SK-N-SH (cell line): Measurements from ENCODE around the gene RNASEH2B. TPM values are rescaled to one million over a fixed set of nuclear protein-coding genes. Genes with fewer than 3 reads are reported as not detected.

ENCODE experiments used
- CTCF ChIA-PET: fragments of 300-600, 350-600 bp; formaldehyde crosslinking; extraction: SDS; loops from one replicate; lab custom pipeline; 2021; lab: Yijun Ruan, JAX
- POLR2A ChIA-PET: fragments of 350-600 bp; sonication (Branson Sonifier 250); formaldehyde crosslinking; extraction: SDS; loops from one replicate; lab custom pipeline; 2020; ENCODE audit warnings: antibody characterized with exemption, inconsistent platforms; lab: Yijun Ruan, JAX
- DNase-seq: peaks from one replicate; pipeline ENCODE4 v3.0.0; 2012
- H2AFZ ChIP-seq: fragments of 200-600 bp; sonication (generic); 2 replicates; pipeline ENCODE4 v1.8.1; 2016; ENCODE audit warnings: antibody characterized with exemption, mild to moderate bottlenecking, low read depth
- H3F3A ChIP-seq: fragments of 200-600 bp; sonication (generic); replicated peaks from 2 replicates; pipeline ENCODE3; 2016; ENCODE audit warnings: antibody characterized with exemption, mild to moderate bottlenecking; ENCODE audit not compliant: insufficient read depth
- H3K27ac ChIP-seq, 2 experiments: fragments of 200-500 bp in 1 of 2; fragments of 200-600 bp in 1 of 2; sonication (Bioruptor generic) in 1 of 2; sonication (generic), shearing (Covaris generic) in 1 of 2; 2 replicates each; pipeline versions ENCODE4 v1.5.1 to v1.6.1; 2014 to 2016; ENCODE audit warnings: low read depth in 2 of 2, inconsistent platforms in 1 of 2, low read length in 1 of 2, mild to moderate bottlenecking in 1 of 2, mixed read lengths in 1 of 2
- H3K27me3 ChIP-seq: fragments of 200-600 bp; sonication (generic), shearing (Covaris generic); 2 replicates; pipeline ENCODE4 v1.6.1; 2016; ENCODE audit warnings: mixed run types; ENCODE audit not compliant: insufficient read depth
- H3K36me3 ChIP-seq, 2 experiments: fragments of 200-500 bp in 1 of 2; fragments of 200-600 bp in 1 of 2; sonication (Bioruptor generic) in 1 of 2; sonication (generic) in 1 of 2; replicated peaks in 1 of 2; 2 replicates each; pipeline versions ENCODE3 to v1.5.1; 2014 to 2016; ENCODE audit warnings: low read length in 1 of 2, mild to moderate bottlenecking in 1 of 2; ENCODE audit not compliant: insufficient read depth in 2 of 2, control insufficient read depth in 1 of 2
- H3K4me1 ChIP-seq, 2 experiments: fragments of 200-500 bp in 1 of 2; fragments of 200-600 bp in 1 of 2; sonication (Bioruptor generic) in 1 of 2; sonication (generic), shearing (Covaris generic) in 1 of 2; 2 replicates each; pipeline versions ENCODE4 v1.5.1 to v1.6.1; 2014 to 2016; ENCODE audit warnings: low read depth in 1 of 2, low read length in 1 of 2, mixed run types in 1 of 2; ENCODE audit not compliant: insufficient read depth in 2 of 2, control insufficient read depth in 1 of 2
- H3K4me2 ChIP-seq: fragments of 200-600 bp; sonication (generic), shearing (Covaris generic); 2 replicates; pipeline ENCODE4 v1.6.1; 2017; ENCODE audit warnings: mixed run types
- H3K4me3 ChIP-seq, 2 experiments: fragments of 200-500 bp in 1 of 2; fragments of 200-600 bp in 1 of 2; sonication (Bioruptor generic) in 1 of 2; sonication (generic), shearing (Covaris generic) in 1 of 2; 2 replicates each; pipeline versions ENCODE4 v1.5.1 to v1.8.1; 2014 to 2016; ENCODE audit warnings: low read depth in 2 of 2, inconsistent platforms in 1 of 2, low read length in 1 of 2, mild to moderate bottlenecking in 1 of 2, mixed read lengths in 1 of 2, moderate library complexity in 1 of 2
- H3K79me2 ChIP-seq: fragments of 200-600 bp; sonication (generic); 2 replicates; pipeline ENCODE4 v1.8.1; 2017; ENCODE audit warnings: mild to moderate bottlenecking; ENCODE audit not compliant: insufficient read depth
- H3K9ac ChIP-seq: fragments of 200-600 bp; sonication (generic); 2 replicates; pipeline ENCODE4 v1.6.1; 2017; ENCODE audit warnings: mixed run types
- H3K9me2 ChIP-seq: fragments of 200-600 bp; sonication (generic); 2 replicates; pipeline ENCODE4 v1.6.1; 2017; ENCODE audit warnings: mixed run types
- H3K9me3 ChIP-seq: fragments of 200-600 bp; sonication (generic); 2 replicates; pipeline ENCODE4 v1.6.1; 2017; ENCODE audit warnings: mixed run types, mild to moderate bottlenecking, moderate library complexity
- H4K20me1 ChIP-seq: fragments of 200-600 bp; sonication (generic); 2 replicates; pipeline ENCODE4 v1.6.1; 2017; ENCODE audit warnings: mild to moderate bottlenecking, mixed run types; ENCODE audit not compliant: insufficient read depth
- ELF1 ChIP-seq: IDR thresholded peaks from 2 replicates; pipeline ENCODE4 v1.4.0; 2012
- EP300 ChIP-seq, 2 experiments: IDR thresholded peaks; 2 replicates each; pipeline versions ENCODE4 v1.4.0 to v1.6.1; 2012; ENCODE audit warnings: borderline replicate concordance in 1 of 2, low read depth in 1 of 2, low read length in 1 of 2
- GATA2 ChIP-seq: sonication (generic); formaldehyde crosslinking; IDR thresholded peaks from 2 replicates; pipeline ENCODE4 v1.5.0; 2020; ENCODE audit warnings: mild to moderate bottlenecking, missing genetic modification reagents
- JUND ChIP-seq: IDR thresholded peaks from 2 replicates; pipeline ENCODE4 v1.4.0; 2012
- MAX ChIP-seq: IDR thresholded peaks from 2 replicates; pipeline ENCODE4 v1.4.0; 2012; ENCODE audit warnings: low read depth
- MEF2A ChIP-seq: IDR thresholded peaks from 2 replicates; pipeline ENCODE4 v1.4.0; 2012; ENCODE audit warnings: low read depth, borderline replicate concordance
- MXI1 ChIP-seq: IDR thresholded peaks from 2 replicates; pipeline ENCODE4 v1.6.1; 2012; ENCODE audit warnings: mild to moderate bottlenecking, low read depth, low read length, improper control_type of control experiment
- NFIC ChIP-seq: IDR thresholded peaks from 2 replicates; pipeline ENCODE4 v1.4.0; 2012; ENCODE audit warnings: borderline replicate concordance
- RAD21 ChIP-seq: IDR thresholded peaks from 2 replicates; pipeline ENCODE4 v1.6.1; 2012; ENCODE audit warnings: mild to moderate bottlenecking, low read length
- RCOR1 ChIP-seq: fragments of 150-350 bp; IDR thresholded peaks from 2 replicates; pipeline ENCODE4 v1.6.1; 2017; ENCODE audit warnings: antibody characterized with exemption, low read length
- YY1 ChIP-seq: IDR thresholded peaks from 2 replicates; pipeline ENCODE4 v1.4.0; 2012; ENCODE audit warnings: low read depth, mild to moderate bottlenecking
- WGBS: methylation state at CpG from one replicate; pipeline ENCODE4 v1.1.6; 2017; ENCODE audit warnings: low lambda C conversion rate; 5-methylcytosine and 5-hydroxymethylcytosine counted together
- polyA plus RNA-seq, 3 experiments: library from polyadenylated mRNA; depleted of rRNA; stranded (reverse); fragments of >200 nt; gene quantifications; 2 replicates each; pipeline ENCODE4 v1.2.3, GENCODE V29; 2012
- TF ChIP-seq, protein P1 (sequence below): IDR thresholded peaks from 2 replicates; pipeline ENCODE4 v1.4.0; 2012; ENCODE audit warnings: low read depth, borderline replicate concordance
- TF ChIP-seq, protein P2 (sequence below): fragments of 150-350 bp; IDR thresholded peaks from 2 replicates; pipeline ENCODE4 v1.6.1; 2016; ENCODE audit warnings: mild to moderate bottlenecking, low read depth, low read length
- TF ChIP-seq, protein P3 (sequence below): IDR thresholded peaks from 2 replicates; pipeline ENCODE4 v1.6.1; 2012; ENCODE audit warnings: mild to moderate bottlenecking, low read depth, low read length, moderate library complexity
- TF ChIP-seq, protein P4 (sequence below): fragments of 150-350 bp; IDR thresholded peaks from 2 replicates; pipeline ENCODE4 v1.6.1; 2017; ENCODE audit warnings: antibody characterized with exemption, low read length, low read depth, borderline replicate concordance

Gene RNASEH2B
- polyA plus RNA-seq, 1 of the 3 experiments (the other 2 are of a cell fraction): 13.0 TPM

GRCh38 chr13:50866817-50867636 lies 42.6 kb upstream of the RNASEH2B start:
- ChIA-PET CTCF (interaction anchor here (0.6 kb wide), 2 partner anchors 10 to 631 kb away, joined by 3 read pairs; no protein-coding TSS in a partner anchor), POLR2A (no interaction called here)
- H3K4me2 ChIP-seq: no peak overlapping the region
- no peak for DNase-seq
- H3K27ac ChIP-seq: no peak overlapping the region
- H3K79me2 ChIP-seq: no peaks in the 10 kb centered on the region
- no peak overlapping the region for H3K9ac ChIP-seq
- H3K27me3 ChIP-seq: no peaks in the 10 kb centered on the region
- H4K20me1 ChIP-seq: no peaks in the 10 kb centered on the region
- H3K4me1 ChIP-seq: peaks cover 0 to 5% of the 10 kb centered on the region in 2 experiments; a peak in 1 of 4 replicates
- H2AFZ ChIP-seq: no peak overlapping the region
- no peaks in the 10 kb centered on the region for H3K9me3 ChIP-seq
- H3F3A ChIP-seq: no peaks in the 10 kb centered on the region
- TF ChIP-seq, protein P1, sequence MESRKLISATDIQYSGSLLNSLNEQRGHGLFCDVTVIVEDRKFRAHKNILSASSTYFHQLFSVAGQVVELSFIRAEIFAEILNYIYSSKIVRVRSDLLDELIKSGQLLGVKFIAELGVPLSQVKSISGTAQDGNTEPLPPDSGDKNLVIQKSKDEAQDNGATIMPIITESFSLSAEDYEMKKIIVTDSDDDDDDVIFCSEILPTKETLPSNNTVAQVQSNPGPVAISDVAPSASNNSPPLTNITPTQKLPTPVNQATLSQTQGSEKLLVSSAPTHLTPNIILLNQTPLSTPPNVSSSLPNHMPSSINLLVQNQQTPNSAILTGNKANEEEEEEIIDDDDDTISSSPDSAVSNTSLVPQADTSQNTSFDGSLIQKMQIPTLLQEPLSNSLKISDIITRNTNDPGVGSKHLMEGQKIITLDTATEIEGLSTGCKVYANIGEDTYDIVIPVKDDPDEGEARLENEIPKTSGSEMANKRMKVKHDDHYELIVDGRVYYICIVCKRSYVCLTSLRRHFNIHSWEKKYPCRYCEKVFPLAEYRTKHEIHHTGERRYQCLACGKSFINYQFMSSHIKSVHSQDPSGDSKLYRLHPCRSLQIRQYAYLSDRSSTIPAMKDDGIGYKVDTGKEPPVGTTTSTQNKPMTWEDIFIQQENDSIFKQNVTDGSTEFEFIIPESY: no peak
- TF ChIP-seq ELF1: no peak
- no peak for TF ChIP-seq GATA2
- TF ChIP-seq RAD21: no peak
- TF ChIP-seq MEF2A: no peak
- TF ChIP-seq MAX: no peak
- TF ChIP-seq NFIC: no peak
- TF ChIP-seq JUND: no peak
- TF ChIP-seq, protein P2, sequence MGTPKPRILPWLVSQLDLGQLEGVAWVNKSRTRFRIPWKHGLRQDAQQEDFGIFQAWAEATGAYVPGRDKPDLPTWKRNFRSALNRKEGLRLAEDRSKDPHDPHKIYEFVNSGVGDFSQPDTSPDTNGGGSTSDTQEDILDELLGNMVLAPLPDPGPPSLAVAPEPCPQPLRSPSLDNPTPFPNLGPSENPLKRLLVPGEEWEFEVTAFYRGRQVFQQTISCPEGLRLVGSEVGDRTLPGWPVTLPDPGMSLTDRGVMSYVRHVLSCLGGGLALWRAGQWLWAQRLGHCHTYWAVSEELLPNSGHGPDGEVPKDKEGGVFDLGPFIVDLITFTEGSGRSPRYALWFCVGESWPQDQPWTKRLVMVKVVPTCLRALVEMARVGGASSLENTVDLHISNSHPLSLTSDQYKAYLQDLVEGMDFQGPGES: no peak
- TF ChIP-seq, protein P3, sequence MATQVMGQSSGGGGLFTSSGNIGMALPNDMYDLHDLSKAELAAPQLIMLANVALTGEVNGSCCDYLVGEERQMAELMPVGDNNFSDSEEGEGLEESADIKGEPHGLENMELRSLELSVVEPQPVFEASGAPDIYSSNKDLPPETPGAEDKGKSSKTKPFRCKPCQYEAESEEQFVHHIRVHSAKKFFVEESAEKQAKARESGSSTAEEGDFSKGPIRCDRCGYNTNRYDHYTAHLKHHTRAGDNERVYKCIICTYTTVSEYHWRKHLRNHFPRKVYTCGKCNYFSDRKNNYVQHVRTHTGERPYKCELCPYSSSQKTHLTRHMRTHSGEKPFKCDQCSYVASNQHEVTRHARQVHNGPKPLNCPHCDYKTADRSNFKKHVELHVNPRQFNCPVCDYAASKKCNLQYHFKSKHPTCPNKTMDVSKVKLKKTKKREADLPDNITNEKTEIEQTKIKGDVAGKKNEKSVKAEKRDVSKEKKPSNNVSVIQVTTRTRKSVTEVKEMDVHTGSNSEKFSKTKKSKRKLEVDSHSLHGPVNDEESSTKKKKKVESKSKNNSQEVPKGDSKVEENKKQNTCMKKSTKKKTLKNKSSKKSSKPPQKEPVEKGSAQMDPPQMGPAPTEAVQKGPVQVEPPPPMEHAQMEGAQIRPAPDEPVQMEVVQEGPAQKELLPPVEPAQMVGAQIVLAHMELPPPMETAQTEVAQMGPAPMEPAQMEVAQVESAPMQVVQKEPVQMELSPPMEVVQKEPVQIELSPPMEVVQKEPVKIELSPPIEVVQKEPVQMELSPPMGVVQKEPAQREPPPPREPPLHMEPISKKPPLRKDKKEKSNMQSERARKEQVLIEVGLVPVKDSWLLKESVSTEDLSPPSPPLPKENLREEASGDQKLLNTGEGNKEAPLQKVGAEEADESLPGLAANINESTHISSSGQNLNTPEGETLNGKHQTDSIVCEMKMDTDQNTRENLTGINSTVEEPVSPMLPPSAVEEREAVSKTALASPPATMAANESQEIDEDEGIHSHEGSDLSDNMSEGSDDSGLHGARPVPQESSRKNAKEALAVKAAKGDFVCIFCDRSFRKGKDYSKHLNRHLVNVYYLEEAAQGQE: no peak
- TF ChIP-seq YY1: no peak
- no peak for TF ChIP-seq RCOR1
- TF ChIP-seq EP300 (IDR thresholded peaks at IDR 0.05; ENCODE audit: borderline replicate concordance in 1 of 2, low read depth in 1 of 2, low read length in 1 of 2): no peak
- TF ChIP-seq, protein P4, sequence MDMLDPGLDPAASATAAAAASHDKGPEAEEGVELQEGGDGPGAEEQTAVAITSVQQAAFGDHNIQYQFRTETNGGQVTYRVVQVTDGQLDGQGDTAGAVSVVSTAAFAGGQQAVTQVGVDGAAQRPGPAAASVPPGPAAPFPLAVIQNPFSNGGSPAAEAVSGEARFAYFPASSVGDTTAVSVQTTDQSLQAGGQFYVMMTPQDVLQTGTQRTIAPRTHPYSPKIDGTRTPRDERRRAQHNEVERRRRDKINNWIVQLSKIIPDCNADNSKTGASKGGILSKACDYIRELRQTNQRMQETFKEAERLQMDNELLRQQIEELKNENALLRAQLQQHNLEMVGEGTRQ: no peak
- no peak for TF ChIP-seq MXI1
- 55% methylated on average over 2 of the region's 2 CpGs for WGBS
- no peaks in the 10 kb centered on the region for H3K9me2 ChIP-seq
- no peaks in the 10 kb centered on the region for H3K36me3 ChIP-seq
- no peak overlapping the region for H3K4me3 ChIP-seq
